MM.1S (cell line): ENCODE results near the gene CTAG2.
"Not testable (repeated sequence)": the region's sequence is repeated elsewhere in the genome, so short reads cannot be mapped to it uniquely, and the experiment has no call there.

ENCODE experiments used
- EZH2 ChIP-seq: fragments of 300-600 bp; sonication (generic); optimal IDR thresholded peaks from 2 replicates; pipeline ENCODE3; 2017; ENCODE audit warnings: low read depth, mild to moderate bottlenecking, antibody characterized with exemption, low read length, mixed read lengths
- EZH2phosphoT487 ChIP-seq: fragments of 300-600 bp; sonication (generic); IDR thresholded peaks from 2 replicates; pipeline ENCODE4 v1.6.1; 2018; ENCODE audit warnings: antibody characterized with exemption, low read length

DNA sequence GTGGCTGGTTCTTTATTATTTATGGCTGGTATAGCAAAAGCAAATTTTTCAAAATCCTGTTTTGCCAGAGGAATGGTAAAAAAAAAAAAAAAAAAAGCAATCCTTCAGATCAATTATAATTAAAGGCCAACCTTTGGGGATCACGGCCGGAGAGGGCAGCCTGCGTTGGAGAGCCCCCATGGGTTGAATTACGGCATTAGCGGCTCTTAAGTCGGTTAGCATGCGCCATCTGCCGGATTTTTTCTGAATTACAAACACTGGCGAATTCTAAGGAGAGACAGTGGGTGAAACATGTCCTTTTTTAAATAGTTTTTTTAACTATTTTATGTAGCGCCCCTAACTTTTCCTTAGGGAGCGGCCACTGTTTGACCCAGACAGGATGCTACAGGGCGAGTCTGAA lies 39.8 kb downstream of the CTAG2 start:
- TF ChIP-seq EZH2, EZH2phosphoT487: not testable (repeated sequence)
